PFSK-1 (cell line): ENCODE results near the gene LDAH.

ENCODE experiments used
- FOXP2 ChIP-seq: optimal IDR thresholded peaks from 2 replicates; pipeline ENCODE3; 2011; ENCODE audit warnings: borderline replicate concordance, control low read depth, inconsistent platforms; ENCODE audit not compliant: insufficient read depth; ENCODE audit errors: extremely low read length, extremely low read depth
- POLR2AphosphoS5 ChIP-seq: IDR thresholded peaks from 2 replicates; pipeline ENCODE4 v1.6.1; 2012; ENCODE audit warnings: low read depth, mild to moderate bottlenecking, control low read depth, low read length, moderate library complexity
- REST ChIP-seq, 2 experiments: IDR thresholded peaks; 2 replicates each; pipeline versions ENCODE4 v1.6.1 to v1.8.0; 2011 to 2012; ENCODE audit warnings: low read depth in 2 of 2, low read length in 2 of 2, control low read depth in 1 of 2, inconsistent platforms in 1 of 2, mild to moderate bottlenecking in 1 of 2, moderate library complexity in 1 of 2; ENCODE audit not compliant: insufficient read depth in 1 of 2
- SIN3A ChIP-seq: IDR thresholded peaks from 2 replicates; pipeline ENCODE4 v1.6.1; 2012; ENCODE audit warnings: mild to moderate bottlenecking, low read length, moderate library complexity, borderline replicate concordance; ENCODE audit not compliant: insufficient read depth
- TAF1 ChIP-seq: IDR thresholded peaks from 2 replicates; pipeline ENCODE4 v1.6.1; 2012; ENCODE audit warnings: low read length, control low read depth, borderline replicate concordance; ENCODE audit not compliant: insufficient read depth

GRCh38 chr2:20781656-20782265 is 41.1 kb downstream of the LDAH start:
- TF ChIP-seq POLR2AphosphoS5 (no peak), TAF1 (no peak), REST (IDR thresholded peaks at IDR 0.05; ENCODE audit: insufficient read depth in 1 of 2, low read depth in 2 of 2, low read length in 2 of 2) (no peak), SIN3A (no peak), FOXP2 (no peak)
